ENCODE data around the gene TTC13.

The TTC13 gene

DNA sequence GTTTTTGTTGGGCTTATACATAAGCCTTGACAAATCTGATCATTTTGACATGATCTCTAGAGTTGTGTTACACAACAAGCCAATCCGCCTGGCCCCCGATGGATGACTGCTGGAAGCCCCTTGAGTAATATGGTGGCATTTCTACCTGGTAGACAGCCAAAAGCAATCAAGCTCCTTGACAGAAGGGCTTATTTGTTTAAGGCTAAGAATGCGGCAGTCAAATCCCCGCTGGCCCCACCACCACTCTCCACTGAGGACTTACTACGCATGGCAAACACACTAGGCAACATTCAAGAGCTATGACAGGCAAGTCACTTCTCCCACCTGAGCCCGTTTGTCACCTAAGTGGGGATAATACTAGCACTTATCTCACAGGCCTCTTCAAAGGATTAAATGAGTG lies 77.0 kb downstream of the TTC13 start:
- no peak for DNase-seq

- no peak for DNase-seq
Observed at GRCh38 chr1:230900984-230901383, 77.7 kb downstream of the TTC13 start.

DNA sequence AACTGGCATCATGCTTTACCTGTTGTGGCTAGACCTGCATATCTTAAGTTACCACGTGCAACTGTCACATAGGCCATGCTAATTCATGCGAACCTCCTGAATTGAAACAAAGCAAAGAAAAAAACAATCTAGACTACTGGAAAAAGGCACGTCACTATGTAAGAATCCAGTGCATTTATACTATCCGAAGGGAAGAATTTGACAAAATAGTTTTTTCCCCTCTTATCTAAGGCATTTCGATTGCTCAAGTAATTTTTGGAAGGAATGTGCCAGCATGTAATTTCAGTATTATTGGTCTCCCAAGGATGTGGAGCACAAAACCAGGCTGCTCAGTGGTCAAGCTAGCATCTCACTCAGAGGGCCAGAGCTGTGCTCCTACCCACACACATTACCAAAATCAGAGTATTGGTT lies 78.8 kb downstream of the TTC13 start:
- DNase-seq = no peak

DNA sequence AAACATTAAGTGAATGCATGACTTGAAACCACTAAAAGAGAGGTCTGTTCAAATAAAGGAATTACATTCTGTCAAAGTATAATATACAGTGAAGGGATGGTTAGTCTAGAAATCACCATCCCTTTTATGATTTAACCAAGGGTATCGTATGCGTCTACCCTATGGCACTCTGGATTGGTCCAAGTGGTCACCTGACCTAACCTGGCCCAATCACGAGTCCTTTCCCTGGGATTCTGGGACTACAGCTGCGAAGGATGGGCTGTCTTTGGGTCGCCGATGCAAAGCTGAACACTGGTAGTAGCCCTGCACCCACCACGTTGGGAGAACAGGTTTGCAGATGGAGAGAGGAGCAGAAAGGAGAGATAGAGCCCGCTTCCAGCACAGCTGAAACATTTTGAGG lies 79.9 kb downstream of the TTC13 start:
- no peak for DNase-seq

DNA sequence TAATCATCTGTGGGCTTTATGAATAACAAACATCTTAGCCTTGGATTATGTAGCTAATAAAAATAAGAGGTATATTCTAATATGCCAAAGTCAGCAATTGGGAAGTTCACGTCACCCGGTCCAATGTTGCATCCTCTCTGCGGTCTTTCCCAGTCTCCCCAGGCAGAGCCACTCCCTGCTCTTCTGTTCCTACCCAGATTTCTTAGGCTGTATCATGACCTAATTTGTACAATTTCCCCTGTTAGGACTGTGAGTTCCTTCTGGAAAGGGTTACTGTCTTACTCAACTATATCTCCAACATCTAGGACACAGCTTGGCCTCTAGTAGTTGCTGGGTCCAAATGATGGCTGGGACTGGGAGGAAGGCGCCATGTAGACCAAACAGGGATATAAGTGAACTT lies 80.5 kb downstream of the TTC13 start:
- DNase-seq = no peak

GRCh38 chr1:230896779-230897178 lies 81.9 kb downstream of the TTC13 start:
- DNase-seq = no peak

DNA sequence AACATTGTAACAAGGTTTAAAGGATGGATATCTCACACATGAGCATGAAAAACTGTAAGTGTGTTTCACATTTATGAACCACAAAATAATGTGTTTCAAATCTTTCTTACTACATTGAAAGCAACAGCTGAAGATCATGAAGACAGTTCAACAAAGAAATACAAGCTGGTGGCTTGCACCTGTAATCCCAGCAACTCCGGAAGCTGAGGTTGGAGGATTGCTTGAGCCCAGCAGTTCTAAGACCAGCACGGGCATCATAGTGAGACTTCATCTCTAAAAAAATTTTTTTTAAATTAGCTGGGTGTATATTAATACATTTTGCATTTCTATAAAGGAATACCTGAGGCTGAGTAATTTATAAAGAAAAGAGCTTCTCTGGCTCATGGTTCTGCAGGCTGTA lies 83.2 kb downstream of the TTC13 start:
- DNase-seq = no peak

DNA sequence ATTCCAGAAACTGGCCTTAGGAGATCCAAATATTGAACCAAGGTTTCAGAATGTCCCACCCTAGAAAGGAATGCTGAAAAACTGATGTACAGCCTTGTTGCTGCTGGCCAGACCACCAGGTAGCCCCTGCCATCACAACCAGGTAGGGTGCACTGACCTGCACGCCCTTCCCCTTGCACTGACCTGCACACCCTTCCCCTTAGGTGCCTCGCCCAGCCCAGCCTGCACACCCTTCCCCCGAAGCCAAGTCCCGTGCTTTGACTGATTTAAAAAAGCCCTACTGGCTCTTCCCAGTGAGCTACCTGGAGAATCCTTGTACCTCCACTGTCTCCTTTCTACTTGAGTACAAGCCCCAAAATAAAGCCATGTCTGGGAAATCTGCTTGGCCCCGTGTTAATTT lies 84.0 kb downstream of the TTC13 start:
- no peak for DNase-seq

DNA sequence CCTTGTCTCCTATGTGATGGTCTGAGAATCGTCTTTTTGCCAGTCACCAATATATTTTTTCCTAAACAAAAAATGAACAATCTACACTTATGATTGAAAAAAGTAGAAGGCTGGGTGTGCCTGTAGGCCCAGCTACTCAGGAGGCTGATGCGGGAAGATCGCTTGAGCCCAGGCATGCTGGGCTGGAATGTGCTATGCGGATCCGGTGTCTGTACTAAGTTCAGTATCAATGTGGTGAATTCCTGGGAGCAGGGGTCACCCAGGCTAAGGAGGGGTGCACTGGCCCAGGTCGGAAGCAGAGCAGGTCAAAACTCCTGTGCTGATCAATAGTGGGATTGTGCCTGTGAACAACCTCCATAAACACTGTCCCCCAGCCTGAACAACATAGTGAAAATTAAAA lies 84.6 kb downstream of the TTC13 start:
- DNase-seq = no peak

- no peak for DNase-seq
Observed at GRCh38 chr1:230892018-230892491, 86.6 kb downstream of the TTC13 start.

DNA sequence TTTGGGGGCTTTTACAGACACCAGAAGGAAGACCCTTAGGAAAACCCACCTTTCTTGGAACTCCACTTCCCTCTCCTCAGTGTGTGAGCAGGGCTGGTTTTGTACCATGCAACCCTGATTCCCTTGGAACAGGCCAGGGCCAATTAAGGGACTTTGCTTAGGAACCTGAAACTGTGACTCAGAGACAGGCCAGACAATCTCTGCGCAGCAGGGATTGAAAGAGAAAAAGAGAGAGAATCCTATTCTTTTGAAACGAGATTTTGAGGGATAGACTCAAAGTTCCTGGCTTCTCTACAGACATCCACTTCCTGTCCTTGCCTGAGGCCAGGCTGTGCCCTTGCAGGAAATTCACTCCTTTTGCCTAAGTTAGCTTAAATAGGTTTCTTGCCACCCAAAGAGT lies 87.2 kb downstream of the TTC13 start:
- no peak for DNase-seq

DNA sequence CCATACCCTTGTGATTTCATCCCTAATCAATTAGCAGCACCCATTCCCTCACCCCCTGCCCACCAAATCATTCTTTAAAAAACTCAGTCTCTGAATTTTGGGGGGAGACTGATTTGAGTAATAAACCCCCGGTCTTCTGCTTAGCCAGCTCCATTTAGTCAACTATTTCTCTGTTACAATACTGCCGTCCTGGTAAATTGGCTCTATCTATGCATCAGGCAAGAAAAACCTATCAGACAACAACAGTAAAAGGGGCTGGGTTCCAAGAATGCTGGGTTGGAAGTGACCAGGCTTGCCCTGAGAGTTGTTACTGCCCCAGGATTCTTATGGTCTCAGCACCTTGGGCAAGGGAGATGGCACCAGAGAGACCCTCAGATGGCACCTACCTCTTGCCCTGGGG lies 94.0 kb downstream of the TTC13 start:
- no peak for DNase-seq

DNA sequence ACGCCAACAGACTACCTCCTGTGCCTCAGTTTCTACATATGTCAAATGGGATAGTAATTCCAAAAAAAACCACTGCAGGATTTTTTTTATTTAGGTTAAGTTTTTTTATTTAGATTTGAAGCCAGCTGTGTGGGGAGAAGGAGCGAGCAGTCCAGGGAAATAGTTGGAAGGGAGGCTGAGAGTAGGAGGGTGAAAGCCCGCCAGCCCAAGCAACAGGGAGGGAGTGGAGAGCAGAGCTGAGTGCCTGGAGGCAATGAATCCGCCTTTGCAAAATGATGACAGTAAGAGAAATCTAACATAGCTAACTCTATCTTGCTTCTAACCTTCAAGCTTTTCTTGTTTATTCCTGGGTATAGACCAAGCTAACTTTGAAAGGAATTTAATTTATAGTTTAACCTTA lies 94.7 kb downstream of the TTC13 start:
- no peak for DNase-seq

DNA sequence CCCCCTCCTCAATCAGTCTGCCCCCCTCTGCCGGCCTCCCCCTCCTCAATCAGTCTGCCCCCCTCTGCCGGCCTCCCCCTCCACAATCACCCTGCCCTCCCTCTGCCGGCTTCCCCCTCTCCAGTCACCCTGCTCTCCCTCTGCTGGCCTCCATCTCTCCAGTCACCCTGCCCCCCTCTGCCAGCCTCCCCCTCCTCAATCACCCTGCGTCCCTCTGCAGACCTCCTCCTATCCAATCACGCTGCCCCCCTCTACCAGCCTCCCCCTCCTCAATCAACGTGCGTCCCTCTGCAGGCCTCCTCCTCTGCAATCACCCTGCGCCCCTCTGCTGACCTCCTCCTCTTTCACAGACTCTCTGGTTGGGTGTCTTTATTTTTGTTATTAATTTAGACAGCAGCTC lies 98.9 kb downstream of the TTC13 start:
- no peak for DNase-seq

GRCh38 chr1:230878591-230878990 lies 100.1 kb downstream of the TTC13 start:
- DNase-seq = no peak

DNA sequence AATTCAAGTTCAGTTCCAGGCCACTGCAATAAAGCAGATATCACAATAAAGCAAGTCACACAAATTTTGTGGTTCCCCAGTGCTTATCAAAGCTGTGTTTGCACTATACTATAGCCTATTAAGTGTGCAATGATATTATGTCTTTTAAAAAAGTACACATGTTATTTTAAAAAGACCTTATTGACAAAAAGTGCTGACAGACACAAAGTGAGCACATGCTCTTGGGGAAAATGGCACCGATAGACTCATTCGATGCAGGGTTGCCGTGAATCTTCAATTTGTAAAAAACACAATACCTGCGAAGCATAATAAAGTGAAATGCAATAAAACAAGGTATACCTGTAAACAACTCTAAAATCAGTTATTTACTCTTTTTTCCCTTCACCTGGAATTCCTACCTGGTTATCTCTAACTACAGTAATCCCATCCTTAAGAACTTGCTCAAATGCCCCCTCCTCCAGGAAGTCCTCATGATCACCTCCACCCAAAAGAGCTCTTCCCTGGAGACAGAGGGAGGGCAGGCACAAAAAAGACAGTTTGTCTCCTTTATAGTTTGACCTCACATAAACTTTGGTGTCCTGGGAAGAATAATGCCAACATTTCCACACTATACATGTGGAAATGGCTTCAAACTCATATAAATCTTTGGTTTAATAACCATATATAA lies 100.6 kb downstream of the TTC13 start:
- DNase-seq = no peak

- DNase-seq = no peak
Observed at GRCh38 chr1:230877146-230877923, 101.3 kb downstream of the TTC13 start.

DNA sequence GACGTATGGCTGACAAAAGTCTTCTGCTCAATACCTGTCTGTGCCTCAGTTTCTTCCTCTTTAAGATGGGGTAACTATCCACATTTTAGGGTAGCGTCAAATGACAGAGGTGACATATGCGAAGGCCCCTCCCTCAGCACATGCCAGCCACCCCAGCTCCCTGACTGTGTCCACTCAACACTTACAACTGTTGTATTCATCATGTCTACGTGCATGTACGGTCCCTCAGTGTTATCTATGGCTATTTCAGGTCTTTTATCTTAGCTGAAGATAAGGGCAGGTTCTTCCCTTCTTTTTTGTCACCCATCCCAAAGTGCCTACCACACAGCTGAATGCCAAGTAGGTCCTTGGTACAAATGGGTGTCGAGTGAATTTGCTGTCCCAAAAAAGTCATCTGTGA lies 102.0 kb downstream of the TTC13 start:
- no peak for DNase-seq

DNA sequence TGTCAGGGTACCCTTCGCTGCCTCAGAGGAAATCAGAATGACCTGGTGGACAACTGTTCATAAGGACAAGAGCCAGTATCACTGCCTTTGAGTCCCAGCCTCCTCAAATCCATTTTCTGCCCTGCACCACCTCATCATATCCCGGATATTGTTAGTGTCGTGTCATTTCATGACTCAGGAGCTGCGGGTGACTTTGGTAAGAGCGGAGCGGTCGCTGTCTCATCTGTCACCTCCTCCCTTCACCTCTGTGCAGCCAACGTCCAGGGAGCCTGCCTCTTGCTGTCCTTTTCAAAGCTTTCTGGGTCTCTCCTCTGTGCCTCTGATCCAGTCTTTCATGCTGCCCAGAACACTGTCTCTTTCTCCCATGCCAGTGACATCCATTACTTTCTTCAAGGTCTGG lies 103.3 kb downstream of the TTC13 start:
- DNase-seq = no peak

- no peak for DNase-seq
Observed at GRCh38 chr1:230870916-230871315, 107.7 kb downstream of the TTC13 start.

GRCh38 chr1:230869500-230869899 lies 109.2 kb downstream of the TTC13 start:
- DNase-seq = no peak

DNA sequence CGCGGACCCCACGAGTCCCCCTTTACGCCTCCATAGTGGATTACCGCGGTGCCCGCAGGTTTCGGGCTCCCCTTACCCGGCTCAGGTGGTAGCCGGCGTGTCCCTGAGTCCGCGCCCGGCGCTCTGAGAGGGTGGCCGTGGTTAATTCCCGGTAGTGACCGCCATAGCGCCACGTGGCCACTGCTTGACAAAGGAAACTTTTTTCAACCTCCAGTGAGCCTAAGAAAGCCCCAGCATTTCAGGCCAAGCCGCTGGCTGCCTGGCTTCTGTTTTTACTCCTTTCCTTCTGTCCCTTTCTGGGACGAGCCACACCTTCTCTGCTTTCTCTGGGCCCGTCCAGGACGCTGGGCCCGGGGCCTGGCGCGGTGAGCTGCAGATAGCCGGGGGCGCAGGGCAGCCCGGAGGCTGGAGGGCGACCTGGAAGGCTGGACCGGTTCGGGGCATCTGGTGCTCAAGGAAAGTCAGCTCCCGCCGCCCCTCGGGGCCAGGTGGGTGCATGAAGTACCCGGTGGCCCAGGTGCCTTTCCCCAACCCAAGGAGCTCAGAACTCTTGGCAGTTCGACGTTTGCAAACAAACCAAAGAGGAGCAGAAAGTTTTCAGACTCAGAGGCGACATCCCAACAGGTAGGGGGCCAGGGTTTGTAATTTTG lies 109.8 kb downstream of the TTC13 start:
- DNase-seq = no peak

DNA sequence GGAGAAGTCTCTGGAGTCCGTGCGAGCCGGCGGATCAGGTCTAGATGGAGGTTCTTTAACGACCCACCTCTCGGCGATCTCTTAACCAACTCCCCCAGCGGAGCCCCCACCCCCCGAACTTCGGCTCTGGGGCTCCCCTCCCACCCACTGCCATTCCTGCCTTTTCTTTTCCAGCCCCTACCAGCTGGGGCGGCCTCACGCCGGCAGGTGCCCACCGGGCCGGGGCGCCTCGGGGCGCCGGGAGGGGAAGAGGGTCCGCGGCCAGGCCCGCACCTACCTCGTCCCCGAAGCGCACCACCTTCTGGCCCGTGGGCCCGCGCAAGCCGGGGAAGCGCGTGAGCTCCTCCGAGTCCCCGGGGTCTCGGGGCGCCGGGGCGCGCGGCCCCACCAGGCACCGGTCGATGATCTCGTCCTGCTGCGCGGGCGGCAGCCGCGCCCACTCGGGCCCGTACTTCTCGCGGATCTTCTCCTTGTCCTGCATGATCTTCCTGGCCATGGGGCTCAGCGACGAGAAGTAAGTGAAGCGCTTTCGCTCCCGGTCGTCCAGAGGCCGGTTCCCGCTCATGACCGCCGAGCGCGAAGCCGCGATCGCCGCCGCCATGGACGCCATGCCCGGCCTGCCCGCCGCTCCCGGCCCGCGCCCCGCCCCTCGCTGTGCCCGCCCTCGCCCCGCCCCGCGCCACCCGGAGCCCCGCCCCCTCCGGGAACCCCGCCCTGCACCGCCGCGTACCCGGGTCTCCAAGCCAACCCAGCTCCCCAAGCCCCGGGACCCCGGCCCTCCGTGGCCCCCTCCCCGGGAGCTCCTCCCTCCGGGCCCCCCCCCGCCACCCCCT lies 110.5 kb downstream of the TTC13 start, which contains the start of gene C1orf198:
TSS of gene C1orf198 (minus strand) at position 619 of the 833 bp plus-strand sequence. CDS start at position 610, 9 bp downstream.
- DNase-seq = peak; percentile 46
